Fibroblast of mammary gland (primary cell): Measurements from ENCODE around the gene ELAVL3.
A peak's percentile ranks its signal among the peaks of the same experiment; 100 is the strongest.
"Not testable (repeated sequence)": the region's sequence is repeated elsewhere in the genome, so short reads cannot be mapped to it uniquely, and the experiment has no call there.

ENCODE experiments used
- DNase-seq: peaks from one replicate; pipeline ENCODE4 v3.0.0-alpha.2; 2010; ENCODE audit warnings: low read depth
- H3K4me3 ChIP-seq: 2 replicates; pipeline ENCODE4 v1.5.1; 2011; ENCODE audit warnings: low read depth, mild to moderate bottlenecking, low read length, moderate library complexity; ENCODE audit not compliant: control insufficient read depth
- TF ChIP-seq, protein P1 (sequence below): conservative IDR thresholded peaks from 2 replicates; pipeline ENCODE4 v1.5.1; 2011; ENCODE audit warnings: low read depth, low read length, inconsistent platforms; ENCODE audit not compliant: control insufficient read depth, insufficient read depth

Gene ELAVL3

DNA sequence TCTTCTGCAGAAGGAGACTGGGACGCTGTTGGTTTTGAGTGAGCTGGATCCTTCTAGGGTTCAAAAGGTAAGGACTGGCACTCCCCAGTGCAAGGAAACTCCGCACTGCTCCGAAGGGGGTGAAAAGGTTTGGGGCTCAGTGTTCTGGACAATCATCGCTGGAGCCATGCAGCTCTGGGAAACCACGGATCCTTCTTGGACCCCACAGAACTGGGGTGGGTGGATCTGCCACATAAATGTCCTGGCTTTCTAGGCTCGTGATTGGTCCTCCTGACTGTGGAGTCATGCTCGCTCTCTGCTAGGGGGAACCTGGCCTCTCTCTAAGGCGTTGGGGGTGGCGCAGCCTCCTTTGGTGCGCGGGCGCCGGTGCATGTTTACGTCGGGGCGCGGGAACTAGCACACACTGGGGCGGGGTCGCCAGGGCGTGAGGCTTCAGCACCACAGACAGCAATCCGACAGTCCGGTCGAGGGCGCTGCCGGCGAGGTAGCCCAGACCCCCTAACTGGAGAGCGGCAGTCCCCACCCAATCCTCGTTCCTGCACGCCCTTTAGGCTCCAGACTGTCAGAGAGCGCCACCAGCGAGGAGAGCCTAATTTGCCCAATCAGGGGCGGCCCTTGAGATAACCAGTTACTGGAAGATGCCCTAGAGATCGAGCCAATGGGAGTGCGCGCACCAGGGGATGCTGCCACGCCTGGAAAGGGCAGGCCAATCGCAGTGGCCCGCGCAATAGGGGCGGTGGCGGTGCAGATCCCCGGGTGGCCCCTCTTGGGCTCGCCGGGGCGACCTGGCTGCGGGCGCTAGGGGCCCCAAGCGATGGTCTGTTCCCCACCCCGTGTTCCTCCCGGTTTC, 913 bp upstream of the ELAVL3 start:
- peak; percentile 81 for DNase-seq
- TF ChIP-seq, protein P1, sequence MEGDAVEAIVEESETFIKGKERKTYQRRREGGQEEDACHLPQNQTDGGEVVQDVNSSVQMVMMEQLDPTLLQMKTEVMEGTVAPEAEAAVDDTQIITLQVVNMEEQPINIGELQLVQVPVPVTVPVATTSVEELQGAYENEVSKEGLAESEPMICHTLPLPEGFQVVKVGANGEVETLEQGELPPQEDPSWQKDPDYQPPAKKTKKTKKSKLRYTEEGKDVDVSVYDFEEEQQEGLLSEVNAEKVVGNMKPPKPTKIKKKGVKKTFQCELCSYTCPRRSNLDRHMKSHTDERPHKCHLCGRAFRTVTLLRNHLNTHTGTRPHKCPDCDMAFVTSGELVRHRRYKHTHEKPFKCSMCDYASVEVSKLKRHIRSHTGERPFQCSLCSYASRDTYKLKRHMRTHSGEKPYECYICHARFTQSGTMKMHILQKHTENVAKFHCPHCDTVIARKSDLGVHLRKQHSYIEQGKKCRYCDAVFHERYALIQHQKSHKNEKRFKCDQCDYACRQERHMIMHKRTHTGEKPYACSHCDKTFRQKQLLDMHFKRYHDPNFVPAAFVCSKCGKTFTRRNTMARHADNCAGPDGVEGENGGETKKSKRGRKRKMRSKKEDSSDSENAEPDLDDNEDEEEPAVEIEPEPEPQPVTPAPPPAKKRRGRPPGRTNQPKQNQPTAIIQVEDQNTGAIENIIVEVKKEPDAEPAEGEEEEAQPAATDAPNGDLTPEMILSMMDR = no peak
- H3K4me3 ChIP-seq = peak overlapping the region; percentile 21

DNA sequence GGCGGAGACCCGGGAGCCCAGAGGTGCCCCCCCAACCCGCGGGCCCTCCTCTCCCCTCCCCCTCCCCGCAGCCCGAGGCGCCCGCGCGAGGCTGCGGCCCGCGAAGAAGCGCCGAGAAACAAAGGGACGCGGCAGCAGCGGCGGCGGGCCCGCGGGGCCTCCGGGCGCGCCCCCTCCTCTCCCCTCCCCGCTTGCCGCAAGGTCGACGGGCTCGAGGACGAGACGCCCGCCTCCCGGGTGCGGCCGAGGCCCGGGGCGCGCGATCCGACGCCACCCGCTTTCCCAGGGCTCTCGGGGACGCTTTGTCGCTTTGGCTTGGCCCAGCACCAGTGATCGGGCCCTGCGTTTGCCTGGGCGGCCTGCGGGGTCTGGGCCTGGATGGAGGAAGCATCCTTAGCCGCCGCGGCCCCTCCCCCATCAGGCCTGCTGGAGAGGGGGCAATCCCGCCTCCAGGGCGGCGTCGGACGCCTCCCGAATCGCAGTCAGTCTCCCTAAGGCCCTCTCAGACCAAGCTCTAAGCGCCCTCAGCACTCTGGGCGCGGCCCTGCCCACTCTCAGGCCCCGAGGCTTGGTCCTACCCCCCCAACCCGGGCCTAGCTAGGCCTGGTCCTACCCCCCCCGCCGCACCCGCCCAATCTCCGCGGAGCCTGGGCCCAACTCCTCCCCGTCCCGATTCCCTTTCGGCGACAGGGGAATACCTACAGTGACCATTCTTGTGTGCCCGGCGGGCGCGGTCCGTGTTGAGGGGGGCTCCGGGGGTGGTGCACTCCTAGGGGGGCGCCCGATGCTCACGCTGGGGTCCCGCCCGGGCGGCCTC, 740 bp downstream of the ELAVL3 start:
- no peak for DNase-seq
- TF ChIP-seq, protein P1 = no peak
- H3K4me3 ChIP-seq = no peak overlapping the region

DNA sequence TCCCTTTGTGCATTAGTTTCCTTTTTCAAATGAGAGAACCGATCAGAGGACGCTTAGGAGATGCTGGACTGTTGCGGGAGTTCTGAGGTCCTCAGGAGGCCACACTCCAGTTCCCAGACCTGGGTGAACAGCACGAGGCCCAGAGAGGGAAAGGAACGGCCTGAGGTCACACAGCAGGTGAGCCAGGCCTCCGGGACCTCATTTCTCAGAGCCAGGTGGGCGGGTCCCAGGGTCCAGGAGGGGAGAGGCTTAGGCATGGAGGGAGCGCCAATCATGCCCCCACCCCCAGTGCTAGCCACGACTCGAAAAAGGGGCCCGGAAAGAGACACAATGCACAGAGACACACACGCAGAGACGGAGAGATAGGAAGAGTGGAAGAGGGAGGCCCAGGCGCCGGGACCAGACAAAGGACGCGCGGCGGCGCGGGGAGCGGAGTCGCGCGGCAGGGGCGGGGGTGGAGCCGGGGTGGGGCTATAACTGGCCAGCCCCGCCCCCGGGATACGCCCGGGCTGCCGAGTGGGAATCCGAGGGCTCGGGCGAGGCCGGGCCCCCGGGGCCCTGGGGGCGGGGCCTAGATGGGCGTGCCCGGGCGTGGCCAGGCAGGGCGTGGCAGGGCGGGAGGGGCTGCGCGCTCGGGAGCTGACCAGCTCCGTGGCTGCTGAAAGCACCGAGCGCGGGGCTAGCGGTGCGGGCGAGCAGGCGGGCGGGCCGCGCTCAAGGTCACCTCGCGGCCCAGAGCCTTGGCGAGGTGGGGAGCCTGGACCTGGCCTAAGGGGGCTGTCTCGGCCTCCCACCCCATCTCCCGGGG, 1.6 kb downstream of the ELAVL3 start:
- TF ChIP-seq, protein P1 = no peak
- H3K4me3 ChIP-seq = no peak overlapping the region
- peak; percentile 30 for DNase-seq

DNA sequence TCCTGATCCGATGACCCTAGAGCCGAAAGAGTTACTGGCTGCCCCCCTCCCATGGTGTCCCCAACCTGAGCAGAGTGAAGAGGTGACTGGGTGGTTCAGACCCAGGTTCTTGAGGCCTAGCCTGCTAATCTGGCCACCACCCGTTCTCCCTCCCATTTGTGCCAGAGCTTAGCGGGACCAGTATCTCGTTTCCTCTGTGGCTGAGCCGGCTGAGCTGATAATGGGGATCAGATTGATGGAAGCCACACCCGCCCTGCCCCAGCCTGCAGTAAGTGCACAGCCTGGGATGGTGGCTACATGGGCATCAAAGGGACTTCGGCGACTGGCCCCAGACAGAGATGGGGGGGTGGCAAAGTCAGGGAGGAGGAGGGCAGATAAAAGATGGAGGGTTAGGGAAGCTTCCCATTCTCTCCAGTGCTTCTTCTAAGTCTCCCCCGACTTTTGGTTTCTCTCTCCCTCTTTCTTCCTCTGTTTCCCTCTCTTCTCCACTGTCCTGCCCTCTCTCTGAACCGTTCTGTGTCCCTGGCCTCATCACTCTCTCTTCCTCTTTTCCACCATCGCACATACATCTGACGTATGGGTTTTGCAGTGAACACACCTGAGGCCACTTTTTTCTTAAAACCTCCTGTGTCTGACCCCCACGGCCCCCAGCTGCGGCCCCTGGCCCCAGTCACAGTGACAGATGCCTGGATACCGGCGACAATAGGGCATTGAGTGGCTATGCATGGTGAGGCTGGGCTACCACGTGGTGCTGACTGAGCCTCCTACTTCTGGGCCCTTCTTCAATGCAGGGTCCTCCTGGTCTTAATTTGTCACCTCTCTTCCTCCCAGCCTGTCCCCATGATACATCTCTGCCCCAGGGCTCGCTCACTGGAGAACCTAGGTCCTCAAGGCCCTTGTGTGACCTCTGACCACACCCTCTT, 2.4 kb downstream of the ELAVL3 start:
- no peak overlapping the region for H3K4me3 ChIP-seq
- TF ChIP-seq, protein P1 = no peak
- DNase-seq = no peak

DNA sequence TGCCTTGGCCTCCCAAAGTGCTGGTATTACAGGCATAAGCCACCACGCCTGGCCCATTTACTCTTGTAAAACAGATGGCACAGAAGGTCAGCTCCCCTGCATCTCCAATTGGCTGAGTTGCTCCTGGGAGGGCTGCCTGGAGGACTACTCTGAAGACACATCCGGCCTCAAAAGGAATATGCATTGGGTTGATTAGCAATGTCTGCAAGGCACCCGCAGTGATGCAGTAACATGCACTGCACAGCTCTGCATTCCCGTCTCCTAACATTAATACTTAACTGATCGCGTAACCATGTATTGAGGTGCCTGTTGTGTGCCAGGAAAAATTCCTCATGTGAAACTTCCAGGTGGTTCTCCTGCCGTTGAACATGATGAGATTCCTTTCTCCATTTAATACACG, 5.0 kb downstream of the ELAVL3 start:
- TF ChIP-seq, protein P1 = no peak
- H3K4me3 ChIP-seq = no peak overlapping the region
- no peak for DNase-seq

DNA sequence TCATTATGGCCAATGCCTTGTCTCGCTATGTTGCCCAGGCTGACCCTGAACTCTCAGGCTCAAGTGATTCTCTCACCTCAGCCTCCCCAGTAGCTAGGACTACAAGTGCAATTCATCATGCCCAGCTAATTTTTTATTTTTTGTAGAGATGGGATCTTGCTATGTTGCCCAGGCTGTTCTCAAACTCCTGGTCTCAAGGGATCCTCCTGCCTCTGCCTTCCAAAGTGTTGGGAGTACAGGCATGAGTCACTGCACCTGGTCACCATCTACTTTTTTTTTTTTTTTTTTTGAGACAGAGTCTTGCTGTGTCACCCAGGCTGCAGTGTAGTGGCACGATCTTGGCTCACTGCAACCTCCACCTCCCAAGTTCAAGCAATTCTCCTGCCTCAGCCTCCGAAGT, 5.5 kb downstream of the ELAVL3 start:
- DNase-seq, H3K4me3 ChIP-seq: not testable (repeated sequence)
